Stimulated activated naive CD8-positive, alpha-beta T cell treated with anti-CD3 and anti-CD28 coated beads, Interleukin-15, amount 100 ng/mL, for 72 hours (primary cell): ENCODE data around the gene IQSEC1.

Experiments used
- ATAC-seq: fragments of 150-1000 bp; cut with Tn5 transposase; 2 replicates; pipeline ENCODE4 v1.10.0; 2021; ENCODE audit warnings: mild to moderate bottlenecking, moderate library complexity
- DNase-seq, 2 donors: peaks; one replicate each; pipeline ENCODE4 v3.0.0; 2021 to 2022
- H3K27ac Mint-ChIP-seq, 2 donors: one replicate each; pipeline ENCODE4 v1.8.0; 2022; ENCODE audit warnings: mild to moderate bottlenecking in 2 of 2, mixed read lengths in 2 of 2, moderate library complexity in 2 of 2
- H3K27me3 Mint-ChIP-seq: one replicate; pipeline ENCODE4 v1.8.0; 2022; ENCODE audit warnings: mixed read lengths
- H3K4me1 Mint-ChIP-seq: one replicate; pipeline ENCODE4 v1.8.0; 2022; ENCODE audit warnings: mild to moderate bottlenecking, mixed read lengths
- H3K4me3 Mint-ChIP-seq, 2 donors: one replicate each; pipeline ENCODE4 v1.8.0; 2022; ENCODE audit warnings: mild to moderate bottlenecking in 2 of 2, mixed read lengths in 2 of 2, moderate library complexity in 1 of 2
- H3K9me3 Mint-ChIP-seq, 2 donors: one replicate each; pipeline ENCODE4 v1.8.0; 2022; ENCODE audit warnings: mixed read lengths in 2 of 2

The IQSEC1 gene

DNA sequence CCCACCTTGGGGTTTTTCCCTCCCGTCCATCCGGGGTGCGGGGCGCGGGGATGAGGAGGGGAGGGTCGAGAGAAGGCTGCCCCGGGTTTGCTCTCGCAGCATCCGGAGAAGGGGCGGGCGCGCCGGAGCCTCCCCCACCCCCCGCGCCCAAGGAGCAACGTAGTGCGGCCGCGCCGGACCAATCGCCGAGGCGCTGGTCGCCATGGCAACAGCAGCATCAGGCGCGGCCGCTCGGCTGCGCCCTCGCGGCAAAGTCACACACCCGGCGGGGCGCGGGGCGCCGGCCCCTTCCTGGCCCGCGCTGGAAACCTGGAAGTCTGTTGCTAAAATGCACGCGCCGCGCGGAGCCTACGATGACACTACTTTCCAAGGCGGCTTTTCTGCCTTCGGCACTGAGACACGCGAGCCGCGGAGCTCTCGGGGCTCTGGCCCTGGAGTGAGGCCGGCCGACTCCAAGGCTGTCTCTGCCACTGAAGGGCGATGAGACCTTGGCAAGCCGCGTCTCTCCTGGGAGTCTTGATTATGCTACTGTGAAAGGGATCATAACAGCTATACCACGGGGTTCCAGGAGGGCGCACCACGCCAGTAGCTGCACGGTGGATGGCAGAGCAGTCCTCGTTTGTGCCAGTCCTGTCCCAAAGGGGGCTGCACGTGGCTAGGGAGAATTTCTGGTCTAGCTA is at the start of gene IQSEC1:
TSS of gene IQSEC1 (minus strand) at position 104 of the 680 bp plus-strand sequence. CDS start 415 bp downstream, outside the sequence.
- H3K4me3 Mint-ChIP-seq: peak within 1 kb of the TSS; percentile 87 to 89
- ATAC-seq (peak; percentile 68), DNase-seq (peak; percentile 62 to 76)
- H3K4me1 Mint-ChIP-seq: peaks cover 64% of the 10 kb centered on the region
- H3K27ac Mint-ChIP-seq: peak within 1 kb of the TSS; percentile 20 to 72
- H3K9me3 Mint-ChIP-seq: no peaks in the 10 kb centered on the region
- H3K27me3 Mint-ChIP-seq: peaks cover 14% of the 10 kb centered on the region

- DNase-seq: no peak
- no peak overlapping the region for H3K4me3 Mint-ChIP-seq
- H3K9me3 Mint-ChIP-seq: no peaks in the 10 kb centered on the region
- H3K27me3 Mint-ChIP-seq: no peaks in the 10 kb centered on the region
- H3K27ac Mint-ChIP-seq: peak overlapping the region in 1 of 2 donors; percentile 63
- ATAC-seq: no peak
- no peaks in the 10 kb centered on the region for H3K4me1 Mint-ChIP-seq
Measured at GRCh38 chr3:13122081-13123012, 49.1 kb upstream of the IQSEC1 start.

DNA sequence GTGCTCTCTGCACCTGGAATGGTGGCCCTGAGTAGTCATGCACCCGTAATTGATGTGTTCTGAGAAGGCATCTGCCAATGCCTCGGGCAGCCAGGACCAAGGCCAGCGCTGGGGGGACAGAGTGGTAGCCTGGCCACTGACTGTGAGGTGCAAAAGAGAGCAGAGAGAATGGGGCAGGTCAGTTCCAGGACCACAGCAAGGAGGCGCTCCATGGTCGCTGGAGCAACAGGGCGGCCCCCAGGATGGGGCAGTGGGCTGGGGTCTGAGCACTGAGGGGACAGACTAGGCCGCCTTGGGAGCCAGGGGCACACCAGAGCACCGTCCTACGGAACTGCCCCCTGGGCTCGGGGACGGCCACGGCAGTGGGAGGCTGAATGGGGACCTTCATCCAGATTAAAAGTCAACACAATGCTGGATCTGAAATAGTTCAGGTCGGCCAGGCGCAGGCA is 48.3 kb upstream of the IQSEC1 start:
- Mint-ChIP-seq H3K9me3 (no peaks in the 10 kb centered on the region), H3K4me1 (no peaks in the 10 kb centered on the region), H3K27me3 (no peaks in the 10 kb centered on the region), H3K27ac (no peak overlapping the region), H3K4me3 (no peak overlapping the region)
- DNase-seq (no peak), ATAC-seq (no peak)

DNA sequence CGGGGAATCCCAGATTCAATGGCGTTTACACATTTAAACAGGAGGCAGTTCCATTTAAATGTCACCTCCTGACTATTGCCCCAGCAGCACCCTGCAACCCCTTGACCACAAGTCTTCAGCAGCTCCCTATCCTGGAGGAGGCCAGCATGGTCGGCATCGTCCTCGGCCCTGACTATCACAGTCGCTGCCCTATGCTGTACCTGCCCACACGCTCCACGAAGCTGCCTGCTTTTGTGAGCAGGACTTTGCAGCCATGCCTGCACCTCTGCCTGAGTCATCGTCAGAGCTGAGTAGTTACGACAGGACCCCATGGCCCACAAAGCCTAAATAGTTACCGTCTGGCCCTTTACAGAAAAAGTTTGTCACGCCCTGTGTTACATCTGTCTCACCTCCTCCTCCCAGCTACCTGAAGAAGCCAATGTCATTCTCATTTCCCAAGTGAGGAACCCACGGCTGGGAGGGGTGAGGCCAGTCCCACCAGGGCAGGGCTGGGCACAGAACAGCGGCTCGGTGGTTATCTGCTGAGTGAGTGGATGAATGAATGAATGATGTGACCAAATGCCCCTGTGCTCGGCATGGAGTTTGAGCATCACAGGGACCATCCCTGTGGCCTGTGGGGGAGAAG is 47.8 kb upstream of the IQSEC1 start:
- Mint-ChIP-seq H3K27me3 (no peaks in the 10 kb centered on the region), H3K9me3 (no peaks in the 10 kb centered on the region), H3K4me1 (no peaks in the 10 kb centered on the region), H3K27ac (no peak overlapping the region), H3K4me3 (no peak overlapping the region)
- no peak for DNase-seq
- no peak for ATAC-seq

- Mint-ChIP-seq H3K4me1 (no peaks in the 10 kb centered on the region), H3K27me3 (no peaks in the 10 kb centered on the region), H3K9me3 (no peaks in the 10 kb centered on the region), H3K27ac (no peak overlapping the region), H3K4me3 (no peak overlapping the region)
- ATAC-seq: no peak
- DNase-seq: no peak
Measured at GRCh38 chr3:13120289-13120927, 47.2 kb upstream of the IQSEC1 start.

GRCh38 chr3:13119471-13120220 is 46.4 kb upstream of the IQSEC1 start:
- H3K4me1 Mint-ChIP-seq: no peaks in the 10 kb centered on the region
- no peak for ATAC-seq
- no peak overlapping the region for H3K27ac Mint-ChIP-seq
- DNase-seq: no peak
- H3K4me3 Mint-ChIP-seq: no peak overlapping the region
- H3K27me3 Mint-ChIP-seq: no peaks in the 10 kb centered on the region
- H3K9me3 Mint-ChIP-seq: no peaks in the 10 kb centered on the region

- no peak overlapping the region for H3K27ac Mint-ChIP-seq
- H3K9me3 Mint-ChIP-seq: no peaks in the 10 kb centered on the region
- no peak overlapping the region for H3K4me3 Mint-ChIP-seq
- no peak for DNase-seq
- peaks cover 3% of the 10 kb centered on the region for H3K4me1 Mint-ChIP-seq
- ATAC-seq: no peak
- peaks cover 5% of the 10 kb centered on the region for H3K27me3 Mint-ChIP-seq
Measured at GRCh38 chr3:13116426-13116825, 43.2 kb upstream of the IQSEC1 start.

GRCh38 chr3:13115991-13116390 is 42.8 kb upstream of the IQSEC1 start:
- peaks cover 5% of the 10 kb centered on the region for H3K27me3 Mint-ChIP-seq
- H3K4me1 Mint-ChIP-seq: peaks cover 7% of the 10 kb centered on the region
- H3K27ac Mint-ChIP-seq: peak overlapping the region in 1 of 2 donors; percentile 68
- H3K9me3 Mint-ChIP-seq: no peaks in the 10 kb centered on the region
- ATAC-seq (no peak), DNase-seq (no peak)
- no peak overlapping the region for H3K4me3 Mint-ChIP-seq

GRCh38 chr3:13115576-13115910 is 42.3 kb upstream of the IQSEC1 start:
- no peak overlapping the region for H3K4me3 Mint-ChIP-seq
- peaks cover 12% of the 10 kb centered on the region for H3K4me1 Mint-ChIP-seq
- no peak for DNase-seq
- ATAC-seq: no peak
- no peaks in the 10 kb centered on the region for H3K9me3 Mint-ChIP-seq
- peaks cover 5% of the 10 kb centered on the region for H3K27me3 Mint-ChIP-seq
- peak overlapping the region in 1 of 2 donors; percentile 92 for H3K27ac Mint-ChIP-seq

DNA sequence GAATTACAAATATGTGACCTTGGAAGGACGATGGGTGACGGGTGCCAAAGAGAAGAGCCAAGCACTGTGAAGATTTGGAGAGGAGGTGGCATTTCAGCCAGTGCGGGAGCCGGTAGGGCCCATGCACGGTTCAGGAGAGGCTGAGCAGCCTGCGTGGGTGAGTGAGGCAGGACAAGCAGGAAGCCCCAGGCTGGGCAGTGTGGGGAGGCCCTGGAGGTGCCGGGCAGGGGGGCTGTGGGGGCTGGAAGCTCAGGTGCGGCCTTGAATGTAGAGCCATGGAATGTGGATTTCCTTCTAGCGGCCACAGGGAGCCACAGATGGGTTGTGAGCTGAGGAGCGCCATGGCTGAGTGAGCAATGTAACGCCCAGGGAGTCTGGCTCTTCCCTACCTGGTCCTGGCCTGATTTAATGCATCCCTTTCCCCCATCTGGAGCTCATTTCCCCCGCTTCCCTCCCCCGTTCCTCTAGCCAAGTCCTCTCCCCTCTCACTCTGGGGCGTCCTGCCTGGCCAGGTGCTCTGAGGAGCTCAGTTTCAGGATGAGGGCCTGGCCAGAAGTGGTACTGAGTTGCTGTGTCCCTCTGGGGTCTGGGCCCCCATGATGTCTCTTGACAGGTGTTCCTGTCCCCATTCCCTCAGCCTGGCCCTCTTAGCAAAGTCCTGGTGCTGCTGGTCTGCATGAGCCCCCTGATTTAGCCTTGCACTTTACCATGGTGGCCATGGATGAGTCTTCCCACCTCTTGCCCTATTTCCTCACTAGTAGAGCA is 41.8 kb upstream of the IQSEC1 start:
- Mint-ChIP-seq H3K9me3 (no peaks in the 10 kb centered on the region), H3K27me3 (peaks cover 5% of the 10 kb centered on the region), H3K27ac (peak overlapping the region in 1 of 2 donors; percentile 92), H3K4me3 (no peak overlapping the region), H3K4me1 (peaks cover 15% of the 10 kb centered on the region)
- DNase-seq: no peak
- ATAC-seq: no peak

GRCh38 chr3:13113346-13114330 is 40.4 kb upstream of the IQSEC1 start:
- peak overlapping the region; percentile 28 to 35 for H3K27ac Mint-ChIP-seq
- DNase-seq (no peak), ATAC-seq (no peak)
- no peaks in the 10 kb centered on the region for H3K9me3 Mint-ChIP-seq
- peaks cover 5% of the 10 kb centered on the region for H3K27me3 Mint-ChIP-seq
- peaks cover 15% of the 10 kb centered on the region for H3K4me1 Mint-ChIP-seq
- H3K4me3 Mint-ChIP-seq: no peak overlapping the region

DNA sequence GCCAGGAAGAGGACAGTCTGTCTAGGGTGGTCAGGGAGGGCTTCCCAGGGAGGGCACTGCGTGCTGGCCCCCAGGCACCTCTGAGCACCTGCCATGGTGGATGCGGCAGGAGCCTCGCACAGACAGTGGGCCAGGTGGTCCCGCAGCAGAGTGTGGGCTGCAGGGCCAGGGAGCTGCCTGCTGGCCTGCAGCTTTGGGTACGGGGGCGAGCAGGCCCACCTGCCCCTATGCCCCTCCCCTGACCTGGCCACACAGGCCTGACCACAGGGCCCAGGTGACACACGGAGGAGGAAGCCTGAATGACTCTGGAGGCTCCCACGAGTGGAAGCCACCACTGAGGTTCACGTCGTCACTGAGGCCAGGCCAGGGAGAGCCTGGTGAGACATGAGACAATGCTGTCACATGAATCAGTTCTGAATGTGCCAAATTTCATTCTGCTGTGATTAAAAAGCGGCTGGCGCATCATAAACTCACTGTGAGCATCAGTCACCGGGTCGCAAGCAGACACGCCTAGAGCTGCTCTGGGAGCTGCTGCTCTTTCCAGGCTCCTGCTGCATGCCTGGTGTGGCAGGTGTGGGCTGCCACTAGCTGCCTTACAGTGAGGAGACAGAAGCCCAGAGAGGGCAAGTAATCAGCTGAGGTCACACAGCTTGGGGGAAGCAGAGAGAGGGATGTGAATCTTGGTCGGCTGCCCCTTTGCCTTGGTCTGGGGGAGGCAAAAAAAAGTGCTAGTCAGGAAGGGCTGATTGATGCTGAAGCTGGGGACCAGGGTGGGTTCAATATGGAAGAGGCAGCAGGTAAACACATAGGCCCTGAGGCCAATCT is 39.5 kb upstream of the IQSEC1 start:
- Mint-ChIP-seq H3K9me3 (no peaks in the 10 kb centered on the region), H3K4me3 (no peak overlapping the region), H3K4me1 (peaks cover 15% of the 10 kb centered on the region), H3K27ac (peak overlapping the region in 1 of 2 donors; percentile 35), H3K27me3 (peaks cover 5% of the 10 kb centered on the region)
- ATAC-seq (no peak), DNase-seq (no peak)
